NB4 (cell line): Measurements from ENCODE around the gene NPAS1.
"Not testable (repeated sequence)": the region's sequence is repeated elsewhere in the genome, so short reads cannot be mapped to it uniquely, and the experiment has no call there.

Experiments used
- DNase-seq: peaks from one replicate; pipeline ENCODE4 v3.0.0; 2010; ENCODE audit warnings: low read depth
- H3K4me3 ChIP-seq: one replicate; pipeline ENCODE4 v1.5.1; 2011; ENCODE audit warnings: mild to moderate bottlenecking, low read depth, low read length, moderate library complexity
- CTCF ChIP-seq: IDR thresholded peaks from one replicate; pipeline ENCODE4 v1.5.1; 2012; ENCODE audit warnings: low read depth, low read length
- MAX ChIP-seq: IDR thresholded peaks from 2 replicates; pipeline ENCODE4 v1.6.1; 2011; ENCODE audit warnings: low read depth, low read length
- MYC ChIP-seq: IDR thresholded peaks from 2 replicates; pipeline ENCODE4 v1.6.1; 2011; ENCODE audit warnings: low read depth, low read length
- POLR2A ChIP-seq: IDR thresholded peaks from 2 replicates; pipeline ENCODE4 v1.6.1; 2011; ENCODE audit warnings: mild to moderate bottlenecking; ENCODE audit not compliant: insufficient read length; ENCODE audit errors: extremely low read depth

The NPAS1 gene

GRCh38 chr19:47006496-47006895, 13.1 kb upstream of the NPAS1 start:
- no peak overlapping the region for H3K4me3 ChIP-seq
- no peak for DNase-seq
- TF ChIP-seq MYC (no peak), MAX (no peak), CTCF (no peak), POLR2A (no peak)

- H3K4me3 ChIP-seq, DNase-seq: not testable (repeated sequence)
Measured at GRCh38 chr19:47010549-47010948, 9.1 kb upstream of the NPAS1 start.

GRCh38 chr19:47012617-47013016, 7.0 kb upstream of the NPAS1 start:
- no peak for DNase-seq
- TF ChIP-seq MYC (no peak), MAX (0 out of 2 replicates have a peak, but pooled peaks have one; percentile 6)
- H3K4me3 ChIP-seq = no peak overlapping the region

- H3K4me3 ChIP-seq = no peak overlapping the region
- DNase-seq = peak; percentile 88
- no peak; the same call in 1 of the 2 replicates for TF ChIP-seq MAX
- TF ChIP-seq CTCF = peak; percentile 100
Measured at GRCh38 chr19:47013041-47013517, 6.6 kb upstream of the NPAS1 start.

GRCh38 chr19:47018923-47019322, 714 bp upstream of the NPAS1 start:
- no peak for DNase-seq
- TF ChIP-seq POLR2A (no peak), MYC (no peak), MAX (no peak), CTCF (no peak)
- H3K4me3 ChIP-seq = no peak overlapping the region

- peak; percentile 95 for TF ChIP-seq MAX
- TF ChIP-seq CTCF = no peak
- peak; percentile 85; the same call in 1 of the 2 replicates for TF ChIP-seq MYC
- TF ChIP-seq POLR2A = no peak
- DNase-seq = peak; percentile 54
- peak overlapping the region; percentile 25 for H3K4me3 ChIP-seq
Measured at GRCh38 chr19:47020132-47020805, 632 bp downstream of the NPAS1 start.
